NT2/D1 (cell line): ENCODE measurements around the gene ZSCAN18.

Experiments used
- SUZ12 ChIP-seq: IDR thresholded peaks from 2 replicates; pipeline ENCODE4 v1.6.1; 2011; ENCODE audit not compliant: insufficient read length, insufficient read depth; ENCODE audit errors: extremely low read depth
- YY1 ChIP-seq: IDR thresholded peaks from 2 replicates; pipeline ENCODE4 v1.6.1; 2011; ENCODE audit not compliant: insufficient read length, insufficient read depth

DNA sequence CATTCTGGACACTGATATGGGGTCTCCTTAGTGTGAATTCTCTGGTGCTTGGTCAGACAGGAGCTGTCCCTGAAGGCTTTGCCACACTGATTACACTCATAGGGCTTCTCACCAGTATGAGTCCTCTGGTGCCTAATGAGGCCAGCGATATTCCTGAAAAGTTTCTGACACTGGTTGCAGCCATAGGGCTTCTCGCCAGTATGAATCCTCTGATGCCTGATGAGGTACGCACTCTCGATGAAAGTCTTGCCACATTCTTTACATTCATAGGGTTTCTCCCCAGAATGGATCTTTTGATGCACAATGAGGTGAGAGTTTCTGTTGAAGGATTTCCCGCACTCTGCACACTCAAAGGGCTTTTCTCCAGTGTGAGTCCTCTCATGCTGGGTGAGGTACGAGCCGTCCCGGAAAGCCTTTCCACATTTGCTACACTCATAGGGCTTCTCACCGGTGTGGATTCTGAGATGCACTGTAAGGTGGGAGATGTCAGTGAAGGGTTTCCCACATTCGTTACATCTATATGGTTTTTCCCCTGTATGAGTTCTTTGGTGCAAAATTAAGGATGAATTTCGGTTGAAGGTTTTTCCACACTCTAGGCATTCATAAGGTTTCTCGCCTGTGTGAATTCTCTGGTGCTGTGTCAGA lies 30.1 kb upstream of the ZSCAN18 start:
- TF ChIP-seq SUZ12 (no peak), YY1 (no peak)
